Fibroblast of villous mesenchyme (primary cell): ENCODE measurements around the gene QKI. TPM values are rescaled to one million over a fixed set of nuclear protein-coding genes. Genes with fewer than 3 reads are reported as not detected.

Source experiments
- DNase-seq: peaks from one replicate; pipeline ENCODE4 v3.0.0-alpha.2; 2010; ENCODE audit warnings: low read depth
- H3K4me3 ChIP-seq: 2 replicates; pipeline ENCODE4 v1.5.1; 2011; ENCODE audit warnings: low read depth, mild to moderate bottlenecking, low read length
- total RNA-seq: library from RNA; depleted of rRNA; stranded (reverse); fragments of >200 nt; gene quantifications from 2 replicates; pipeline ENCODE4 v1.2.3, GENCODE V29; 2012
- TF ChIP-seq, protein P1 (sequence below): IDR thresholded peaks from 2 replicates; pipeline ENCODE4 v1.5.1; 2012; ENCODE audit warnings: low read depth, mild to moderate bottlenecking, low read length; ENCODE audit not compliant: insufficient read depth

Gene QKI
- total RNA-seq, 1 donor = 170 TPM

DNA sequence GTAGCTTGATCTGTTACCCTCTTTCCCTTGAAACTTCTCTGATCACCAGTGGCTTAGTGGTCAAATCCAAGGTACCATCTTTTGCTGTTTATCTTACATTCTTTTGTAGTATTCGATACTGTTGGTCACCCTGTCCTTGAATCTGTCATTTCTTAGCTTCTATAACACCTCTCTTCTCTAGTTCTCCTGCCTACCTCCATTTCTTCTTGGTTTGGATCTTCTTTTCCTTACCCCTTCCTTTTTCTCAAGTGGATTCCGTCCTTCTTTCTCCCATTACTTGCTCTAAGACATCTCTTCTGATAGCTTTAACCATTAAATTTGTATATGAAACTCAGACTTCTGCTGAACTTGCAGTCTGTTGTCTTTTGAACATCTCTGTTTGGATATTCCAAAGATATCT lies 39.9 kb downstream of the QKI start:
- H3K4me3 ChIP-seq = no peak overlapping the region
- TF ChIP-seq, protein P1, sequence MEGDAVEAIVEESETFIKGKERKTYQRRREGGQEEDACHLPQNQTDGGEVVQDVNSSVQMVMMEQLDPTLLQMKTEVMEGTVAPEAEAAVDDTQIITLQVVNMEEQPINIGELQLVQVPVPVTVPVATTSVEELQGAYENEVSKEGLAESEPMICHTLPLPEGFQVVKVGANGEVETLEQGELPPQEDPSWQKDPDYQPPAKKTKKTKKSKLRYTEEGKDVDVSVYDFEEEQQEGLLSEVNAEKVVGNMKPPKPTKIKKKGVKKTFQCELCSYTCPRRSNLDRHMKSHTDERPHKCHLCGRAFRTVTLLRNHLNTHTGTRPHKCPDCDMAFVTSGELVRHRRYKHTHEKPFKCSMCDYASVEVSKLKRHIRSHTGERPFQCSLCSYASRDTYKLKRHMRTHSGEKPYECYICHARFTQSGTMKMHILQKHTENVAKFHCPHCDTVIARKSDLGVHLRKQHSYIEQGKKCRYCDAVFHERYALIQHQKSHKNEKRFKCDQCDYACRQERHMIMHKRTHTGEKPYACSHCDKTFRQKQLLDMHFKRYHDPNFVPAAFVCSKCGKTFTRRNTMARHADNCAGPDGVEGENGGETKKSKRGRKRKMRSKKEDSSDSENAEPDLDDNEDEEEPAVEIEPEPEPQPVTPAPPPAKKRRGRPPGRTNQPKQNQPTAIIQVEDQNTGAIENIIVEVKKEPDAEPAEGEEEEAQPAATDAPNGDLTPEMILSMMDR = no peak
- DNase-seq = no peak

DNA sequence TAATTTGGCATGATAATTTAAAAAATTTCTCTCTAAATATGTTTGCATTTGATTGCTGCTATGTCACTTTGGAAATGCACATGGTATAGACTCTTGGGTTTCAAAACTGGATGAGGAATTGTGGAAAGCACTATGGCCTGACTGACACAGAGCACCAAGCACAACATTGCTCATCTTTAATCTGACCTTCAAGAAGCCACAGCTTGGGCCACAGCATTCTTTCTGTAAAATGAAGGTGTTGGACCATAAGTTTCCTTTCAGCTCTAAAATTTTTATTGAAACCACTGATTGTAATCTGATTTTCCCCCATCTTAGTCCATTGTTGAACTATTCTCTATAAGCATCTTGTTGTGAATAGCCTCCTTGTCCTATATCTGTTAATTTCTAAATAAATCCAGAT lies 41.0 kb downstream of the QKI start:
- H3K4me3 ChIP-seq = no peak overlapping the region
- TF ChIP-seq, protein P1 = no peak
- DNase-seq = no peak

DNA sequence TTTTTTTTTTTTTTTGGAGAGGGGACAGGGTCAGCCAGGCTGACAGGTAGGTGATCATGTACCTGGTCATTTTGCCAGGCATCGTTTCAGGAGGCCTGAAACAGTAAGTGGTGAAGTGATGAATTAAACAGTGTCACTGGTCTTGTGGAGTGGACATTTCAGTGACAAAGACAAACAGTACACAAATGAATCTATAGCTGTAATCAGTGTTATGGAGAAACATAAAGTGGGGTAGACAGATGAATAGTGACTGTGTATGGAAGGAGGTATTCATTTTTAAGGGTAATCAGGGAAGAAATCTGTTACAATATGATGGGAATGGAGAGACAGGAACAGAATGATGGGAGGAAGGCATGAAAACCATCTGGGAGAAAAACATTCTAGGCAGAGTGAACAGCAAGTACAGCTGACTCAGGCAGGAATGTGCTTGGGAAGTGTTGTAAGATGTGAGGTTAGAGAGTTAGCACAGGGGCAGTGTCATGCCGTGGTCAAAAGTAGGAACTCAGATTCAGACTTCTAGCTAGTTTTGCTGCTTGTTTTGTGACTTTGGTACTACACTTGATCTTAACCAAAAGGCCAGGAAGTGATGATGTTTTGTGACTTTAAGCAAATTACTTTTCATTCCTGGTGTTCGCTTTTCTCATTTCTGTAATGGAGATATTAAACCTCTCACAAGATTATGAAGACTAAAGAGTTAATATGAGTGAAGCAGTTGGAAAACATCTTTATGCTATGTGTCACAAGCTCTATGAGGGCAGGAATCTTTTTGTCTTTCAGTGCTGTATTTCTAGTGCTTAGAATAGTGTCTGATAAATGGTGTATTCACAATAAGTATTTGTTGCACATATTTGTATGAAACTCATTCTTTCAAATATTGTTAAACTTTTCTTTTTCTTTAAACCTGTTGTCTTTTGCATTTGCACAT lies 43.4 kb downstream of the QKI start:
- peak; percentile 93 for DNase-seq
- TF ChIP-seq, protein P1 = no peak
- no peak overlapping the region for H3K4me3 ChIP-seq

DNA sequence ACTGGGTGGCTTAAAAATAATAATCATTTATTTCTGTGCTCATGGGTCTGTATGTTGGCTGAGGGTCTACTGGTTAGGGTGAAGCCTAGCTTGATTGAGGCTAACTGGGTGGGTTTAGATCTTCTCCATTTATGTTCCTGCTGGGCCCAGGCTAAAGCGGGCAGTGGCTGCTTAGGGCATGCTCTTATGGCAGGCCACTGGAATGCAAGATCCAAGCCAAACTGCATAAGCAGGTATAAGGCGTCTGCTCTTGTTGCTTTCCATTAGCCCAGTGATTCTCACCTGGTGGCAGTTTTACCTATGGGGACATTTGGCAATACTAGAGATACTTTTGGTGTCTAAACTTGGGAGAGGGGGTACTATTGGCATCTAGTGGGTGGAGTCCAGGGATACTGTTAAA lies 44.5 kb downstream of the QKI start:
- DNase-seq = no peak
- TF ChIP-seq, protein P1 = no peak
- no peak overlapping the region for H3K4me3 ChIP-seq

DNA sequence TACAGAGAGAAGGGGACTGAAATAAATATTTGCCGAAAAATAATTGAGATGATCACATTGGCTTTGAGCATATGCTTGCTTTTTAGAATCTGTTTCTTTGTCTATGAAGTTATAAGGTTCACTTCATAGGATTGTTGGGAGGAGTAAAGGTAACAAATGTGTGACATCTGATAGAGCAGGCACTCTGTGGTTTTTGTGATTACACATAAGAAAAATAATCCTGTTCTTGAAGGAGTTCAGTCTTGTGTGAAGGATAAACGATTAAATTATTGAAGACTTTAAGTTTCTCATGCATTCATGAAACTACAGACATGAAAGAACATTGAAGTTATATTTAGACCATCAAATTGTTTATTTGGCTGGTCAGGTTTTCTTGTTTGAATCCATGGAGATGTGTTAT lies 45.0 kb downstream of the QKI start:
- DNase-seq = peak; percentile 17
- TF ChIP-seq, protein P1 = no peak
- H3K4me3 ChIP-seq = no peak overlapping the region

DNA sequence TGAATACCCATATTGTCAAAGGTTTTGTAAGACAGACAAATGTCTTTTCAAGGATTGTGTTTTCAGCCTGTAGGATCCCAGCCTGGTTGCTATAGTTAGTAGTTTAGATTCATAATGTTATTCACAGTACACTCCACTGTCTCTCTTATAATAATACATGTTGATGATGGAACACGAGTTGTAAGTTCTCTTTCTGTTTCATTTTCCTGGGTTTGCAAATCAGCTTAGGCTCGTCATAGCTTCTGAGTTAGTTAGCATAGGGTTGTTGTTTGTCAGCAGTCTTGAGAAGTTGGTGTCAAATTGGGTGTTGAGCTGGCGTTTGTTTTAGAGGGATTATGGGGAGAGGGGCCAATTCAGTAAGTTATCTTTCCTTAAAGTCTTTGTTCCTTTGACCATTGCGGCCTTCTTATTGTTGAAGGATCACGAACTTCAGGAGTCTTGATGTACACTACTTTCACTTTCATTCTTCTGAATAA lies 45.8 kb downstream of the QKI start:
- peak overlapping the region; percentile 59 for H3K4me3 ChIP-seq
- DNase-seq = peak; percentile 85
- TF ChIP-seq, protein P1 = no peak
